Measurements from ENCODE around the gene EML3.
"Not testable (repeated sequence)": the region's sequence is repeated elsewhere in the genome, so short reads cannot be mapped to it uniquely, and the experiment has no call there.

The EML3 gene

GRCh38 chr11:62581735-62582134 is 30.8 kb downstream of the EML3 start:
- not testable (repeated sequence) for H3K4me1 ChIP-seq (ENCODE audit: control insufficient read depth, insufficient read depth, low read length); H3K27me3 ChIP-seq (ENCODE audit: control insufficient read depth, insufficient read depth, low read length); H3K9me3 ChIP-seq (ENCODE audit: control insufficient read depth, insufficient read depth, low read length); H3K4me3 ChIP-seq (ENCODE audit: low read length); DNase-seq (ENCODE audit: low read depth, low spot score); H3K27ac ChIP-seq (ENCODE audit: low read length)
- peaks cover 10% of the 10 kb centered on the region; the same call in 1 of the 2 replicates for H3K36me3 ChIP-seq (ENCODE audit: control insufficient read depth, insufficient read depth, low read length)
- no CpG with 5 or more reads among the region's 4 CpGs for WGBS (ENCODE audit: insufficient coverage, insufficient read length)

- peaks cover 16% of the 10 kb centered on the region for H3K36me3 ChIP-seq (ENCODE audit: control insufficient read depth, insufficient read depth, low read length)
- H3K4me3 ChIP-seq (ENCODE audit: low read length): no peak overlapping the region
- H3K9me3 ChIP-seq (ENCODE audit: control insufficient read depth, insufficient read depth, low read length): no peaks in the 10 kb centered on the region
- no peak overlapping the region for H3K27ac ChIP-seq (ENCODE audit: low read length)
- H3K27me3 ChIP-seq (ENCODE audit: control insufficient read depth, insufficient read depth, low read length): no peaks in the 10 kb centered on the region
- no CpG with 5 or more reads among the region's 18 CpGs for WGBS (ENCODE audit: insufficient coverage, insufficient read length)
- H3K4me1 ChIP-seq (ENCODE audit: control insufficient read depth, insufficient read depth, low read length): no peaks in the 10 kb centered on the region
- no peak for DNase-seq (ENCODE audit: low read depth, low spot score)
These were observed 31.4 kb downstream of the EML3 start for GRCh38 chr11:62580959-62581715.

GRCh38 chr11:62579252-62579651 is 33.3 kb downstream of the EML3 start:
- Histone ChIP-seq H3K9me3 (ENCODE audit: control insufficient read depth, insufficient read depth, low read length) (no peaks in the 10 kb centered on the region), H3K27ac (ENCODE audit: low read length) (no peak overlapping the region), H3K27me3 (ENCODE audit: control insufficient read depth, insufficient read depth, low read length) (no peaks in the 10 kb centered on the region), H3K4me1 (ENCODE audit: control insufficient read depth, insufficient read depth, low read length) (peaks cover 2% of the 10 kb centered on the region; the same call in 1 of the 2 replicates), H3K36me3 (ENCODE audit: control insufficient read depth, insufficient read depth, low read length) (peaks cover 19% of the 10 kb centered on the region), H3K4me3 (ENCODE audit: low read length) (no peak overlapping the region)
- WGBS (ENCODE audit: insufficient coverage, insufficient read length): no CpG with 5 or more reads among the region's 2 CpGs
- no peak for DNase-seq (ENCODE audit: low read depth, low spot score)

GRCh38 chr11:62578541-62578940 is 34.0 kb downstream of the EML3 start:
- peaks cover 2% of the 10 kb centered on the region; the same call in 1 of the 2 replicates for H3K4me1 ChIP-seq (ENCODE audit: control insufficient read depth, insufficient read depth, low read length)
- H3K27ac ChIP-seq (ENCODE audit: low read length): no peak overlapping the region
- no peaks in the 10 kb centered on the region for H3K27me3 ChIP-seq (ENCODE audit: control insufficient read depth, insufficient read depth, low read length)
- H3K4me3 ChIP-seq (ENCODE audit: low read length): no peak overlapping the region
- no CpG with 5 or more reads among the region's 11 CpGs for WGBS (ENCODE audit: insufficient coverage, insufficient read length)
- H3K9me3 ChIP-seq (ENCODE audit: control insufficient read depth, insufficient read depth, low read length): no peaks in the 10 kb centered on the region
- peaks cover 19% of the 10 kb centered on the region for H3K36me3 ChIP-seq (ENCODE audit: control insufficient read depth, insufficient read depth, low read length)
- no peak for DNase-seq (ENCODE audit: low read depth, low spot score)

- Histone ChIP-seq H3K27me3 (ENCODE audit: control insufficient read depth, insufficient read depth, low read length) (no peaks in the 10 kb centered on the region), H3K9me3 (ENCODE audit: control insufficient read depth, insufficient read depth, low read length) (no peaks in the 10 kb centered on the region), H3K36me3 (ENCODE audit: control insufficient read depth, insufficient read depth, low read length) (peaks cover 19% of the 10 kb centered on the region), H3K4me1 (ENCODE audit: control insufficient read depth, insufficient read depth, low read length) (peaks cover 2% of the 10 kb centered on the region; the same call in 1 of the 2 replicates), H3K4me3 (ENCODE audit: low read length) (no peak overlapping the region), H3K27ac (ENCODE audit: low read length) (no peak overlapping the region)
- no peak for DNase-seq (ENCODE audit: low read depth, low spot score)
- WGBS (ENCODE audit: insufficient coverage, insufficient read length): no CpG with 5 or more reads among the region's 12 CpGs
These were observed 35.4 kb downstream of the EML3 start for GRCh38 chr11:62577046-62577714.

GRCh38 chr11:62575837-62576236 is 36.7 kb downstream of the EML3 start:
- Histone ChIP-seq H3K27me3 (ENCODE audit: control insufficient read depth, insufficient read depth, low read length) (no peaks in the 10 kb centered on the region), H3K36me3 (ENCODE audit: control insufficient read depth, insufficient read depth, low read length) (peaks cover 28% of the 10 kb centered on the region), H3K9me3 (ENCODE audit: control insufficient read depth, insufficient read depth, low read length) (no peaks in the 10 kb centered on the region), H3K27ac (ENCODE audit: low read length) (no peak overlapping the region), H3K4me3 (ENCODE audit: low read length) (no peak overlapping the region), H3K4me1 (ENCODE audit: control insufficient read depth, insufficient read depth, low read length) (peaks cover 2% of the 10 kb centered on the region; the same call in 1 of the 2 replicates)
- no peak for DNase-seq (ENCODE audit: low read depth, low spot score)
- no CpG with 5 or more reads among the region's 14 CpGs for WGBS (ENCODE audit: insufficient coverage, insufficient read length)

GRCh38 chr11:62575156-62575555 is 37.4 kb downstream of the EML3 start:
- no peak overlapping the region for H3K27ac ChIP-seq (ENCODE audit: low read length)
- peaks cover 2% of the 10 kb centered on the region; the same call in 1 of the 2 replicates for H3K4me1 ChIP-seq (ENCODE audit: control insufficient read depth, insufficient read depth, low read length)
- no peak for DNase-seq (ENCODE audit: low read depth, low spot score)
- no peaks in the 10 kb centered on the region for H3K9me3 ChIP-seq (ENCODE audit: control insufficient read depth, insufficient read depth, low read length)
- WGBS (ENCODE audit: insufficient coverage, insufficient read length): no CpG with 5 or more reads among the region's 17 CpGs
- no peak overlapping the region for H3K4me3 ChIP-seq (ENCODE audit: low read length)
- peaks cover 35% of the 10 kb centered on the region for H3K36me3 ChIP-seq (ENCODE audit: control insufficient read depth, insufficient read depth, low read length)
- H3K27me3 ChIP-seq (ENCODE audit: control insufficient read depth, insufficient read depth, low read length): no peaks in the 10 kb centered on the region

- H3K4me1 ChIP-seq (ENCODE audit: control insufficient read depth, insufficient read depth, low read length): peaks cover 2% of the 10 kb centered on the region; the same call in 1 of the 2 replicates
- H3K27me3 ChIP-seq (ENCODE audit: control insufficient read depth, insufficient read depth, low read length): no peaks in the 10 kb centered on the region
- H3K4me3 ChIP-seq (ENCODE audit: low read length): peak overlapping the region; percentile 57; the same call in 1 of the 2 replicates
- H3K9me3 ChIP-seq (ENCODE audit: control insufficient read depth, insufficient read depth, low read length): no peaks in the 10 kb centered on the region
- WGBS (ENCODE audit: insufficient coverage, insufficient read length): no CpG with 5 or more reads among the region's 33 CpGs
- peaks cover 38% of the 10 kb centered on the region for H3K36me3 ChIP-seq (ENCODE audit: control insufficient read depth, insufficient read depth, low read length)
- H3K27ac ChIP-seq (ENCODE audit: low read length): no peak overlapping the region
- no peak for DNase-seq (ENCODE audit: low read depth, low spot score)
These were observed 38.1 kb downstream of the EML3 start for GRCh38 chr11:62574363-62575071.

- H3K4me1 ChIP-seq (ENCODE audit: control insufficient read depth, insufficient read depth, low read length): peaks cover 2% of the 10 kb centered on the region; the same call in 1 of the 2 replicates
- WGBS (ENCODE audit: insufficient coverage, insufficient read length): no CpG with 5 or more reads among the region's 46 CpGs
- H3K4me3 ChIP-seq (ENCODE audit: low read length): peak within 1 kb of the TSS; percentile 94
- peak; percentile 99 for DNase-seq (ENCODE audit: low read depth, low spot score)
- H3K9me3 ChIP-seq (ENCODE audit: control insufficient read depth, insufficient read depth, low read length): no peaks in the 10 kb centered on the region
- H3K36me3 ChIP-seq (ENCODE audit: control insufficient read depth, insufficient read depth, low read length): peaks cover 39% of the 10 kb centered on the region
- H3K27ac ChIP-seq (ENCODE audit: low read length): no peak within 1 kb of the TSS
- H3K27me3 ChIP-seq (ENCODE audit: control insufficient read depth, insufficient read depth, low read length): no peaks in the 10 kb centered on the region
These were observed 38.8 kb downstream of the EML3 start, which contains the start of gene EEF1G for GRCh38 chr11:62573592-62574362. TSS of gene EEF1G (minus strand) at chr11:62573891. CDS start at chr11:62573842, 49 bp downstream.

All from iPS DF 6.9 (cell line).